ENCODE data around the gene SFMBT2. TPM values are rescaled to one million over a fixed set of nuclear protein-coding genes. Genes with fewer than 3 reads are reported as not detected.

Gene SFMBT2
- total RNA-seq, 1 experiment from 2014 or later = 0.02 TPM

DNA sequence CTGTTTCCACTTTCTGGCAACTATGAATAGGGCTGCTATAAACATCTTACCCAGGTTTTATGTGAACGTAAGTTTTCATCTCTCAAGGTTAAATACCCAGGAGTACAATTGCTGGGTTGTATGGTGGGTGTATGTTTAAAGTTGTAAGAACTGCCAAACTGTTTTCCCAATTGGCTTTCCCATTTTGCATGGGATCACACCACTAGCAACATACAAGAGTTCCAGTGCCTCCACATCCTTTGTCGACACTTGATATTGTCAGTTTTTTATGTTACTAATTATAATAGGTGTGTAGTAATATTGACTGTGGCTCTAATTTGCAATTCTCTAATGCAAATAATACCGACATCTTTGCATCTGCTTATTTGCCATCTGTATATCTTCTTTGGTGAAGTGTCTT lies 82.9 kb downstream of the SFMBT2 start (continued):
- TF ChIP-seq, protein P1, sequence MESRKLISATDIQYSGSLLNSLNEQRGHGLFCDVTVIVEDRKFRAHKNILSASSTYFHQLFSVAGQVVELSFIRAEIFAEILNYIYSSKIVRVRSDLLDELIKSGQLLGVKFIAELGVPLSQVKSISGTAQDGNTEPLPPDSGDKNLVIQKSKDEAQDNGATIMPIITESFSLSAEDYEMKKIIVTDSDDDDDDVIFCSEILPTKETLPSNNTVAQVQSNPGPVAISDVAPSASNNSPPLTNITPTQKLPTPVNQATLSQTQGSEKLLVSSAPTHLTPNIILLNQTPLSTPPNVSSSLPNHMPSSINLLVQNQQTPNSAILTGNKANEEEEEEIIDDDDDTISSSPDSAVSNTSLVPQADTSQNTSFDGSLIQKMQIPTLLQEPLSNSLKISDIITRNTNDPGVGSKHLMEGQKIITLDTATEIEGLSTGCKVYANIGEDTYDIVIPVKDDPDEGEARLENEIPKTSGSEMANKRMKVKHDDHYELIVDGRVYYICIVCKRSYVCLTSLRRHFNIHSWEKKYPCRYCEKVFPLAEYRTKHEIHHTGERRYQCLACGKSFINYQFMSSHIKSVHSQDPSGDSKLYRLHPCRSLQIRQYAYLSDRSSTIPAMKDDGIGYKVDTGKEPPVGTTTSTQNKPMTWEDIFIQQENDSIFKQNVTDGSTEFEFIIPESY (IDR thresholded peaks at IDR 0.05; ENCODE audit: extremely low read depth, insufficient replicate concordance, low read length) = no peak
- TF ChIP-seq SRF (IDR thresholded peaks at IDR 0.05; ENCODE audit: low read depth) (no peak), MAX (IDR thresholded peaks at IDR 0.05) (no peak), CBX3 (IDR thresholded peaks at IDR 0.05; ENCODE audit: low read depth) (no peak), ZNF274 (IDR thresholded peaks at IDR 0.05; ENCODE audit: low read depth, low read length) (no peak), ELF1 (IDR thresholded peaks at IDR 0.05; ENCODE audit: borderline replicate concordance, low read depth) (no peak), CTCF (IDR thresholded peaks at IDR 0.05 in 2 of 3, conservative IDR thresholded peaks at IDR 0.05 in 1 of 3; ENCODE audit: borderline replicate concordance in 1 of 3, insufficient read depth in 1 of 3, low read depth in 2 of 3, low read length in 2 of 3) (no peak), SIN3A (IDR thresholded peaks at IDR 0.05; ENCODE audit: low read depth) (no peak)

- Histone ChIP-seq H3K9me2 (ENCODE audit: insufficient read depth) (no peaks in the 10 kb centered on the region), H4K20me1 (ENCODE audit: insufficient read depth) (no peaks in the 10 kb centered on the region), H3K4me1 (ENCODE audit: control insufficient read depth in 1 of 2, insufficient read depth in 2 of 2, low read length in 2 of 2) (no peaks in the 10 kb centered on the region), H3K9ac (ENCODE audit: low read length) (no peak overlapping the region), H3K4me3 (replicated peaks in 1 of 2; ENCODE audit: low read depth in 1 of 2, low read length in 2 of 2) (no peak overlapping the region), H3K9me3 (ENCODE audit: control insufficient read depth in 1 of 2, insufficient read depth in 1 of 2, low read depth in 1 of 2, low read length in 2 of 2) (peaks cover 0 to 2% of the 10 kb centered on the region in 2 experiments; a peak in 1 of 4 replicates), H3K36me3 (ENCODE audit: control insufficient read depth in 1 of 2, insufficient read depth in 2 of 2, low read length in 2 of 2) (no peaks in the 10 kb centered on the region), H2AFZ (ENCODE audit: low read depth, low read length, poor library complexity, severe bottlenecking) (no peak overlapping the region), H3K27ac (ENCODE audit: low read depth, low read length) (no peak overlapping the region), H3K79me2 (ENCODE audit: insufficient read depth, low read length) (no peaks in the 10 kb centered on the region), H3K4me2 (ENCODE audit: low read length) (no peak overlapping the region), H3K27me3 (ENCODE audit: insufficient read depth, low read length) (no peaks in the 10 kb centered on the region)
- RAD21 ChIA-PET (ENCODE audit: low non-redundant PET in 1 of 2, low total read pairs in 2 of 2, uncharacterized antibody in 2 of 2, unreplicated experiment in 2 of 2) = no interaction called here
- TF ChIP-seq ZNF274 (IDR thresholded peaks at IDR 0.05; ENCODE audit: low read depth, low read length) (no peak), ELF1 (IDR thresholded peaks at IDR 0.05; ENCODE audit: borderline replicate concordance, low read depth) (no peak), SIN3A (IDR thresholded peaks at IDR 0.05; ENCODE audit: low read depth) (no peak), CEBPB (IDR thresholded peaks at IDR 0.05; ENCODE audit: low read depth) (no peak), JUND (IDR thresholded peaks at IDR 0.05) (no peak), CTCF (IDR thresholded peaks at IDR 0.05 in 2 of 3, conservative IDR thresholded peaks at IDR 0.05 in 1 of 3; ENCODE audit: borderline replicate concordance in 1 of 3, insufficient read depth in 1 of 3, low read depth in 2 of 3, low read length in 2 of 3) (no peak), TCF7L2 (IDR thresholded peaks at IDR 0.05; ENCODE audit: borderline replicate concordance, extremely low read depth, insufficient read depth, insufficient read length) (no peak), POLR2A (IDR thresholded peaks at IDR 0.05; ENCODE audit: borderline replicate concordance, extremely low read depth, insufficient read depth, insufficient read length) (no peak), EGR1 (IDR thresholded peaks at IDR 0.05; ENCODE audit: low read depth) (no peak), POLR2AphosphoS5 (IDR thresholded peaks at IDR 0.05; ENCODE audit: low read depth, low read length) (no peak), SP1 (IDR thresholded peaks at IDR 0.05; ENCODE audit: low read depth) (no peak)
- TF ChIP-seq, protein P2, sequence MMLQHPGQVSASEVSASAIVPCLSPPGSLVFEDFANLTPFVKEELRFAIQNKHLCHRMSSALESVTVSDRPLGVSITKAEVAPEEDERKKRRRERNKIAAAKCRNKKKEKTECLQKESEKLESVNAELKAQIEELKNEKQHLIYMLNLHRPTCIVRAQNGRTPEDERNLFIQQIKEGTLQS (IDR thresholded peaks at IDR 0.05) = no peak
- POLR2A ChIA-PET = no interaction called here
- CTCF ChIA-PET = interaction anchor here (0.7 kb wide), 1 partner anchor 21 kb away, joined by 3 read pairs; no protein-coding TSS in a partner anchor
- BruUV-seq (replicated peaks) = no TSS peak
- intact Hi-C loops (cut with micrococcal nuclease) = no loop called here
- DNase-seq (ENCODE audit: low read depth, low spot score) (no peak), ATAC-seq (no peak)
Measured at GRCh38 chr10:7322623-7323022, 88.2 kb downstream of the SFMBT2 start.

All from HCT116 (cell line).